GM12801 (cell line): Measurements from ENCODE around the gene NPY2R.

Experiments
- CTCF ChIP-seq: IDR thresholded peaks from one replicate; pipeline ENCODE4 v1.5.1; 2011; ENCODE audit warnings: control low read depth; ENCODE audit not compliant: insufficient read length; ENCODE audit errors: extremely low read depth

The NPY2R gene

DNA sequence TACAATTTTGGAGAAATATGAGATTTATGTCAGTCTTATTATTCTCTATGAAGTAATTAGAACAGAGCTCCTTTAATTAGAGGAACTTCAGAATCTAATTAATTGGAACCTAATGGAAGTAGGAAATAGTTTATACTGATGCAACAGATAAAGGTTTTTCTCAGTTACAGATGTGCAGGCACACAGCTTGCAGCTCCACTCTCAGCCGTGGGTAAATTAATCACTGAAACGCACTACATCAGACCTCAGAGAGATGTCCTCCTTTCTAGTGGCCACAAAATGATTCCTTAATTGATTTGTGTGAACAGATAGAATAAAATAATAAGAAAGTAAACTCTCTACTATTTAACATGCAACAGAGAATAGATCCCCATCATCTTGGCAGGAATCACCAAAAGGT, 21.5 kb upstream of the NPY2R start:
- no peak for TF ChIP-seq CTCF

- TF ChIP-seq CTCF: no peak
Observed at GRCh38 chr4:155187989-155188388, 20.4 kb upstream of the NPY2R start.

- no peak for TF ChIP-seq CTCF
Observed at GRCh38 chr4:155190099-155190498, 18.3 kb upstream of the NPY2R start.

- no peak for TF ChIP-seq CTCF
Observed at GRCh38 chr4:155197757-155198156, 10.7 kb upstream of the NPY2R start.

GRCh38 chr4:155207534-155208257, 740 bp upstream of the NPY2R start:
- no peak for TF ChIP-seq CTCF

DNA sequence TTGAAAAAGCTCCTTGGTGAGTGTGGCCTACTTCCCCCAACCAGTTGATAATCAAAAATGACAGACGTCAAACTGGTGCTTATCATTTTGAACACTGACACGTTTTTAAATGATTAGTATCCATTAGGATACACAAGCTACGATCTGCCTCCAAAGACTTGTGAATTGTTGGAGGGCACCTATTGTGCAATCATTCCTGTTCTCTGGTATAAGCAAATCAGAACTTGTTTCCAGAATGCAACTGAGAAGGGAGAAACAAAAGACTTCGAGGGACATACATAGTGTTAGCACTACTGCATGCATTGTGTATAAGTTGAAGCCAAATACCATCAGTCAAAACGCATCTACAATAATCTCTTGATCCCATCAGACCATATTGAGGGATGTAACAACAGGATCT, 11.6 kb downstream of the NPY2R start:
- no peak for TF ChIP-seq CTCF

- no peak for TF ChIP-seq CTCF
Observed at GRCh38 chr4:155227131-155227530, 18.7 kb downstream of the NPY2R start.
